HCT116 (cell line): Measurements from ENCODE around the gene KRTAP2-2. TPM values are rescaled to one million over a fixed set of nuclear protein-coding genes. Genes with fewer than 3 reads are reported as not detected.

ENCODE experiments used
- ATAC-seq: fragments of 200-7000 bp; cut with Tn5 transposase; 2 replicates; pipeline ENCODE4 v1.9.1; 2020; ENCODE audit warnings: mild to moderate bottlenecking, moderate library complexity
- BruUV-seq: library from RNA; stranded (reverse); fragments of 400-500 nt; replicated peaks from 2 replicates; lab custom pipeline; 2021; lab: Mats Ljungman, UMichigan
- CTCF ChIA-PET: fragments of 300-600 bp; sonication (Branson Sonifier 250); formaldehyde crosslinking; loops from one replicate; lab custom pipeline; 2021; ENCODE audit warnings: antibody characterized with exemption; lab: Charles Lee
- POLR2A ChIA-PET: fragments of 300-600, 350-600 bp; sonication (Branson Sonifier 250); formaldehyde crosslinking; loops from one replicate; lab custom pipeline; 2021; ENCODE audit warnings: antibody characterized with exemption; lab: Charles Lee
- RAD21 ChIA-PET, 2 experiments: fragments of 300-600 bp; sonication (Branson Sonifier 250); formaldehyde crosslinking; loops; one replicate each; lab custom pipeline; 2023; ENCODE audit warnings: low total read pairs in 2 of 2; ENCODE audit not compliant: uncharacterized antibody in 2 of 2, unreplicated experiment in 2 of 2, low non-redundant PET in 1 of 2; lab: Charles Lee
- DNase-seq: peaks from one replicate; pipeline ENCODE4 v3.0.0-alpha.2; 2010; ENCODE audit warnings: low read depth, low spot score
- H2AFZ ChIP-seq: fragments of 200-600 bp; shearing (Covaris generic), sonication (generic); 2 replicates; pipeline ENCODE4 v1.6.1; 2017; ENCODE audit warnings: low read depth, mixed run types, mixed read lengths, antibody characterized with exemption, low read length; ENCODE audit not compliant: poor library complexity, severe bottlenecking
- H3K27ac ChIP-seq: 2 replicates; pipeline ENCODE4 v1.5.1; 2012; ENCODE audit warnings: low read depth, low read length
- H3K27me3 ChIP-seq: fragments of 200-600 bp; sonication (generic); 2 replicates; pipeline ENCODE4 v1.6.1; 2016; ENCODE audit warnings: mixed run types, low read length, mixed read lengths; ENCODE audit not compliant: insufficient read depth
- H3K36me3 ChIP-seq, 2 experiments: fragments of 200-500 bp in 1 of 2; fragments of 200-600 bp in 1 of 2; sonication (Bioruptor generic) in 1 of 2; sonication (generic) in 1 of 2; 2 replicates each; pipeline versions ENCODE4 v1.5.1 to v1.6.1; 2014 to 2016; ENCODE audit warnings: low read length in 2 of 2, inconsistent platforms in 1 of 2, mixed read lengths in 1 of 2, mixed run types in 1 of 2; ENCODE audit not compliant: insufficient read depth in 2 of 2, control insufficient read depth in 1 of 2
- H3K4me1 ChIP-seq, 2 experiments: fragments of 200-600 bp in 1 of 2; sonication (generic) in 1 of 2; 2 replicates each; pipeline versions ENCODE4 v1.5.1 to v1.6.1; 2012 to 2017; ENCODE audit warnings: low read length in 2 of 2, inconsistent platforms in 1 of 2, mild to moderate bottlenecking in 1 of 2, mixed read lengths in 1 of 2, mixed run types in 1 of 2, moderate library complexity in 1 of 2; ENCODE audit not compliant: insufficient read depth in 2 of 2, control insufficient read depth in 1 of 2
- H3K4me2 ChIP-seq: fragments of 200-600 bp; sonication (generic); 2 replicates; pipeline ENCODE4 v1.6.1; 2017; ENCODE audit warnings: mixed run types, low read length, mixed read lengths
- H3K4me3 ChIP-seq, 2 experiments: fragments of 200-600 bp in 1 of 2; sonication (generic) in 1 of 2; replicated peaks in 1 of 2; 2 replicates each; pipeline ENCODE4 v1.5.1; 2011 to 2016; ENCODE audit warnings: low read length in 2 of 2, control low read depth in 1 of 2, low read depth in 1 of 2, mild to moderate bottlenecking in 1 of 2, mixed read lengths in 1 of 2, mixed run types in 1 of 2
- H3K79me2 ChIP-seq: fragments of 200-600 bp; sonication (generic); 2 replicates; pipeline ENCODE4 v1.6.1; 2017; ENCODE audit warnings: mild to moderate bottlenecking, mixed run types, low read length, moderate library complexity, mixed read lengths; ENCODE audit not compliant: insufficient read depth
- H3K9ac ChIP-seq: fragments of 200-600 bp; sonication (generic); 2 replicates; pipeline ENCODE4 v1.6.1; 2016; ENCODE audit warnings: low read length, mixed read lengths
- H3K9me2 ChIP-seq: fragments of 200-600 bp; sonication (generic), shearing (Covaris generic); 2 replicates; pipeline ENCODE4 v1.6.1; 2017; ENCODE audit warnings: mixed run types, mild to moderate bottlenecking, moderate library complexity; ENCODE audit not compliant: insufficient read depth
- H3K9me3 ChIP-seq, 2 experiments: fragments of 200-500 bp in 1 of 2; fragments of 200-600 bp in 1 of 2; sonication (Bioruptor generic) in 1 of 2; sonication (generic) in 1 of 2; 2 replicates each; pipeline ENCODE4 v1.6.1; 2014 to 2017; ENCODE audit warnings: low read length in 2 of 2, mixed read lengths in 2 of 2, inconsistent platforms in 1 of 2, low read depth in 1 of 2, mild to moderate bottlenecking in 1 of 2, mixed run types in 1 of 2, moderate library complexity in 1 of 2; ENCODE audit not compliant: control insufficient read depth in 1 of 2, insufficient read depth in 1 of 2
- H4K20me1 ChIP-seq: fragments of 200-600 bp; sonication (generic), shearing (Covaris generic); 2 replicates; pipeline ENCODE4 v1.6.1; 2017; ENCODE audit warnings: mixed run types, mild to moderate bottlenecking, moderate library complexity; ENCODE audit not compliant: insufficient read depth
- ATF3 ChIP-seq: IDR thresholded peaks from 2 replicates; pipeline ENCODE4 v1.6.1; 2012
- CEBPB ChIP-seq: IDR thresholded peaks from 2 replicates; pipeline ENCODE4 v1.6.1; 2012; ENCODE audit warnings: low read depth
- ELF1 ChIP-seq: IDR thresholded peaks from 2 replicates; pipeline ENCODE4 v1.6.1; 2012; ENCODE audit warnings: low read depth, borderline replicate concordance
- EZH2phosphoT487 ChIP-seq: fragments of 200-600 bp; IDR thresholded peaks from 2 replicates; pipeline ENCODE4 v1.6.1; 2018; ENCODE audit warnings: antibody characterized with exemption, borderline replicate concordance
- POLR2AphosphoS5 ChIP-seq: IDR thresholded peaks from 2 replicates; pipeline ENCODE4 v1.6.1; 2011; ENCODE audit warnings: mild to moderate bottlenecking, low read depth, low read length, moderate library complexity
- RAD21 ChIP-seq: IDR thresholded peaks from 2 replicates; pipeline ENCODE4 v1.6.1; 2012; ENCODE audit warnings: low read depth, mild to moderate bottlenecking
- SRF ChIP-seq: IDR thresholded peaks from 2 replicates; pipeline ENCODE4 v1.6.1; 2012; ENCODE audit warnings: low read depth
- ZFX ChIP-seq: fragments of 450-650 bp; IDR thresholded peaks from 2 replicates; pipeline ENCODE4 v1.6.1; 2017
- ZNF274 ChIP-seq: fragments of 200-500 bp; sonication (Bioruptor generic); IDR thresholded peaks from 2 replicates; pipeline ENCODE4 v1.6.1; 2014; ENCODE audit warnings: mild to moderate bottlenecking, low read depth, low read length, inconsistent platforms
- intact Hi-C: fragments of 100-400 bp; cut with micrococcal nuclease; formaldehyde crosslinking; loops from 2 replicates; pipeline ENCODE4 v1.10.0; 2022
- total RNA-seq: library from RNA; stranded (reverse); gene quantifications from one replicate; pipeline ENCODE4 v1.2.1, GENCODE V29; 2021; ENCODE audit not compliant: unreplicated experiment

The KRTAP2-2 gene
- total RNA-seq, 1 experiment from 2014 or later = 1.2 TPM

GRCh38 chr17:41064301-41064700, 9.3 kb upstream of the KRTAP2-2 start:
- 0 out of 2 replicates have a peak overlapping the region, but pooled peaks have one; percentile 2 for H3K9ac ChIP-seq
- RAD21 ChIA-PET = no interaction called here
- H3K27ac ChIP-seq = no peak overlapping the region
- H3K9me3 ChIP-seq = no peaks in the 10 kb centered on the region; a peak in 1 of 4 replicates
- no peaks in the 10 kb centered on the region for H4K20me1 ChIP-seq
- peaks cover 0 to 15% of the 10 kb centered on the region in 2 experiments; a peak in 1 of 4 replicates for H3K36me3 ChIP-seq
- H3K9me2 ChIP-seq = no peaks in the 10 kb centered on the region
- H3K4me3 ChIP-seq = no peak overlapping the region
- intact Hi-C loops = no loop called here
- no peak for ATAC-seq
- H3K4me1 ChIP-seq = peaks cover 39 to 85% of the 10 kb centered on the region in 2 experiments
- no peak overlapping the region for H3K4me2 ChIP-seq
- CTCF ChIA-PET = no interaction called here
- TF ChIP-seq SRF (no peak), ZNF274 (no peak), EZH2phosphoT487 (no peak)
- TF ChIP-seq, all 23 proteins: peak for 0
- BruUV-seq = no TSS peak
- POLR2A ChIA-PET = no interaction called here
- Histone ChIP-seq H3K27me3 (no peaks in the 10 kb centered on the region), H3K79me2 (no peaks in the 10 kb centered on the region), H2AFZ (no peak overlapping the region)
- DNase-seq = no peak

GRCh38 chr17:41063449-41063848, 8.4 kb upstream of the KRTAP2-2 start:
- Histone ChIP-seq H3K36me3 (peaks cover 0 to 12% of the 10 kb centered on the region in 2 experiments; a peak in 1 of 4 replicates), H2AFZ (no peak overlapping the region), H3K9me3 (no peaks in the 10 kb centered on the region; a peak in 1 of 4 replicates), H3K27ac (0 out of 2 replicates have a peak overlapping the region, but pooled peaks have one; percentile 9), H3K79me2 (no peaks in the 10 kb centered on the region), H3K4me3 (no peak overlapping the region), H3K4me1 (peaks cover 47 to 88% of the 10 kb centered on the region in 2 experiments), H3K4me2 (no peak overlapping the region), H3K9me2 (no peaks in the 10 kb centered on the region), H3K9ac (0 out of 2 replicates have a peak overlapping the region, but pooled peaks have one; percentile 2), H4K20me1 (no peaks in the 10 kb centered on the region), H3K27me3 (no peaks in the 10 kb centered on the region)
- TF ChIP-seq ELF1 (no peak), RAD21 (no peak), CEBPB (no peak), ZFX (no peak), ATF3 (no peak), POLR2AphosphoS5 (no peak)
- ChIA-PET POLR2A (no interaction called here), RAD21 (no interaction called here), CTCF (no interaction called here)
- ATAC-seq = no peak
- DNase-seq = no peak
- no TSS peak for BruUV-seq
- intact Hi-C loops = no loop called here
